GM23338 (cell line): Measurements from ENCODE around the gene ADGRB3. TPM values are rescaled to one million over a fixed set of nuclear protein-coding genes. Genes with fewer than 3 reads are reported as not detected.

ENCODE experiments used
- ATAC-seq: fragments of 200-7000 bp; cut with Tn5 transposase; 3 replicates; pipeline ENCODE4 v1.9.1; 2020
- DNase-seq: peaks from one replicate; pipeline ENCODE4 v3.0.0-alpha.2; 2015; ENCODE audit warnings: low spot score
- H2AFZ ChIP-seq: fragments of 200-600 bp; sonication (generic); 2 replicates; pipeline ENCODE4 v1.8.0; 2016; ENCODE audit warnings: antibody characterized with exemption, mild to moderate bottlenecking, moderate library complexity
- H3F3A ChIP-seq: fragments of 200-600 bp; sonication (generic); replicated peaks from 2 replicates; pipeline ENCODE4 v1.8.0; 2017; ENCODE audit warnings: antibody characterized with exemption, mixed run types, low read depth
- H3K27ac ChIP-seq: fragments of 200-600 bp; sonication (generic); 2 replicates; pipeline ENCODE4 v1.6.1; 2016; ENCODE audit warnings: low read depth
- H3K27me3 ChIP-seq: fragments of 200-600 bp; sonication (generic); 2 replicates; pipeline ENCODE4 v1.8.0; 2016; ENCODE audit warnings: mild to moderate bottlenecking, mixed run types, moderate library complexity; ENCODE audit not compliant: insufficient read depth
- H3K36me3 ChIP-seq: fragments of 200-600 bp; sonication (generic); 2 replicates; pipeline ENCODE4 v1.8.0; 2016; ENCODE audit warnings: mild to moderate bottlenecking; ENCODE audit not compliant: insufficient read depth
- H3K4me1 ChIP-seq: fragments of 200-600 bp; sonication (generic); 2 replicates; pipeline ENCODE4 v1.8.0; 2016; ENCODE audit warnings: mild to moderate bottlenecking, moderate library complexity; ENCODE audit not compliant: insufficient read depth
- H3K4me2 ChIP-seq: fragments of 200-600 bp; sonication (generic); 2 replicates; pipeline ENCODE4 v1.7.1; 2017; ENCODE audit warnings: mixed run types
- H3K4me3 ChIP-seq: fragments of 200-600 bp; sonication (generic); 2 replicates; pipeline ENCODE4 v1.6.1; 2016; ENCODE audit warnings: mixed run types
- H3K79me2 ChIP-seq: fragments of 200-600 bp; sonication (generic); replicated peaks from 2 replicates; pipeline ENCODE4 v1.8.0; 2017; ENCODE audit warnings: mild to moderate bottlenecking; ENCODE audit not compliant: insufficient read depth
- H3K9me2 ChIP-seq: fragments of 200-600 bp; sonication (generic); 2 replicates; pipeline ENCODE4 v1.8.0; 2017; ENCODE audit not compliant: insufficient read depth
- H4K20me1 ChIP-seq: fragments of 200-600 bp; sonication (generic); replicated peaks from 2 replicates; pipeline ENCODE4 v1.8.0; 2017; ENCODE audit warnings: mild to moderate bottlenecking; ENCODE audit not compliant: insufficient read depth
- H3K27ac Mint-ChIP-seq: 2 replicates; pipeline ENCODE4 v1.8.0; 2020; ENCODE audit warnings: inconsistent platforms, mild to moderate bottlenecking, moderate library complexity, mixed read lengths
- H3K27me3 Mint-ChIP-seq: 3 replicates; pipeline ENCODE4 v1.8.0; 2022; ENCODE audit warnings: low read depth, mild to moderate bottlenecking, moderate library complexity, mixed read lengths, inconsistent platforms; ENCODE audit not compliant: insufficient read depth, poor library complexity
- H3K36me3 Mint-ChIP-seq: 3 replicates; pipeline ENCODE4 v1.8.0; 2021; ENCODE audit warnings: low read depth, mild to moderate bottlenecking, inconsistent platforms, moderate library complexity, mixed read lengths
- H3K4me1 Mint-ChIP-seq: 3 replicates; pipeline ENCODE4 v1.8.0; 2020; ENCODE audit warnings: mild to moderate bottlenecking, inconsistent platforms, mixed read lengths
- H3K4me3 Mint-ChIP-seq: 3 replicates; pipeline ENCODE4 v1.8.0; 2021; ENCODE audit warnings: moderate library complexity, mild to moderate bottlenecking, inconsistent platforms, mixed read lengths
- H3K9me3 Mint-ChIP-seq: 3 replicates; pipeline ENCODE4 v1.8.0; 2020; ENCODE audit warnings: moderate library complexity, mild to moderate bottlenecking, inconsistent platforms, mixed read lengths
- CREB1 ChIP-seq: fragments of 250-450 bp; sonication (Bioruptor Pico); IDR thresholded peaks from 2 replicates; pipeline ENCODE4 v1.5.0; 2020; ENCODE audit warnings: low read depth, mild to moderate bottlenecking, moderate library complexity
- CTCF ChIP-seq, 2 experiments: fragments of 200-600 bp in 1 of 2; sonication (generic) in 1 of 2; conservative IDR thresholded peaks; 2 replicates each; pipeline versions ENCODE4 v1.5.1 to v1.6.1; 2016 to 2017; ENCODE audit warnings: antibody characterized with exemption in 2 of 2, low read depth in 2 of 2, mild to moderate bottlenecking in 2 of 2, moderate library complexity in 1 of 2
- EZH2 ChIP-seq: fragments of 200-600 bp; sonication (generic); IDR thresholded peaks from one replicate; pipeline ENCODE4 v1.8.0; 2017; ENCODE audit warnings: antibody characterized with exemption, mild to moderate bottlenecking, low read depth; ENCODE audit not compliant: unreplicated experiment
- EZH2phosphoT487 ChIP-seq: fragments of 200-600 bp; sonication (generic); IDR thresholded peaks from one replicate; pipeline ENCODE4 v1.8.1; 2018; ENCODE audit warnings: antibody characterized with exemption; ENCODE audit not compliant: unreplicated experiment
- NANOG ChIP-seq: IDR thresholded peaks from 2 replicates; pipeline ENCODE4 v1.6.1; 2016; ENCODE audit warnings: antibody characterized with exemption, borderline replicate concordance
- POLR2AphosphoS5 ChIP-seq: IDR thresholded peaks from 2 replicates; pipeline ENCODE4 v1.6.1; 2016; ENCODE audit warnings: antibody characterized with exemption, low read depth
- REST ChIP-seq: IDR thresholded peaks from one replicate; pipeline ENCODE4 v1.6.1; 2018; ENCODE audit warnings: antibody characterized with exemption; ENCODE audit not compliant: unreplicated experiment
- STAT1 ChIP-seq: IDR thresholded peaks from one replicate; pipeline ENCODE4 v1.6.1; 2016; ENCODE audit warnings: antibody characterized with exemption; ENCODE audit not compliant: unreplicated experiment
- ZNF114 ChIP-seq: fragments of 250-450 bp; sonication (Bioruptor Pico); IDR thresholded peaks from 2 replicates; pipeline ENCODE4 v1.5.0; 2020; ENCODE audit warnings: mild to moderate bottlenecking, moderate library complexity
- ZNF331 ChIP-seq: fragments of 250-450 bp; sonication (Bioruptor Pico); IDR thresholded peaks from 2 replicates; pipeline ENCODE4 v1.5.0; 2020; ENCODE audit warnings: low read depth, mild to moderate bottlenecking, moderate library complexity
- ZNF462 ChIP-seq: fragments of 250-450 bp; sonication (Bioruptor Pico); IDR thresholded peaks from 2 replicates; pipeline ENCODE4 v1.5.0; 2020; ENCODE audit warnings: mild to moderate bottlenecking, moderate library complexity
- polyA plus RNA-seq: library from polyadenylated mRNA; unstranded; fragments of >200 nt; fragmentation: Nextera tagmentation; extraction: Ambion mirVana; gene quantifications from 2 replicates; pipeline ENCODE4 v1.2.1, GENCODE V29; 2016
- total RNA-seq: library from RNA; depleted of rRNA; stranded (reverse); fragments of >200 nt; shearing (Covaris generic); gene quantifications from 2 replicates; pipeline ENCODE4 v1.2.3, GENCODE V29; 2014

ADGRB3 gene
- total and polyA plus RNA-seq, 2 experiments from 2014 or later = 0.92 to 4.0 TPM

- no peak for TF ChIP-seq ZNF462
Observed at GRCh38 chr6:69339163-69339550, 704.1 kb downstream of the ADGRB3 start (continued).

- Mint-ChIP-seq H3K27me3 (no peaks in the 10 kb centered on the region), H3K36me3 (no peaks in the 10 kb centered on the region), H3K4me1 (no peaks in the 10 kb centered on the region), H3K27ac (no peak overlapping the region), H3K9me3 (no peaks in the 10 kb centered on the region), H3K4me3 (no peak overlapping the region)
- H3K9me2 ChIP-seq = no peaks in the 10 kb centered on the region
- no peak overlapping the region for H2AFZ ChIP-seq
- no peaks in the 10 kb centered on the region for H3F3A ChIP-seq
- no peaks in the 10 kb centered on the region for H4K20me1 ChIP-seq
- ATAC-seq = no peak
- no peaks in the 10 kb centered on the region for H3K27me3 ChIP-seq
- H3K79me2 ChIP-seq = no peaks in the 10 kb centered on the region
- H3K27ac ChIP-seq = no peak overlapping the region
- H3K4me3 ChIP-seq = no peak overlapping the region
- H3K36me3 ChIP-seq = no peaks in the 10 kb centered on the region
- no peaks in the 10 kb centered on the region for H3K4me1 ChIP-seq
- no peak for DNase-seq
- H3K4me2 ChIP-seq = no peak overlapping the region
- TF ChIP-seq STAT1 = no peak
- no peak for TF ChIP-seq POLR2AphosphoS5
- TF ChIP-seq REST = no peak
- TF ChIP-seq EZH2phosphoT487 = no peak
- no peak for TF ChIP-seq CTCF (conservative IDR thresholded peaks at IDR 0.05; ENCODE audit: low read depth in 2 of 2)
- no peak for TF ChIP-seq ZNF331 (CRISPR knock-in tag)
- no peak for TF ChIP-seq NANOG
- no peak for TF ChIP-seq CREB1
- no peak for TF ChIP-seq EZH2
- no peak for TF ChIP-seq ZNF114 (CRISPR knock-in tag)
Observed at GRCh38 chr6:69340196-69340595, 705.1 kb downstream of the ADGRB3 start.
